ENCODE data around the gene CASZ1.

Gene CASZ1

DNA sequence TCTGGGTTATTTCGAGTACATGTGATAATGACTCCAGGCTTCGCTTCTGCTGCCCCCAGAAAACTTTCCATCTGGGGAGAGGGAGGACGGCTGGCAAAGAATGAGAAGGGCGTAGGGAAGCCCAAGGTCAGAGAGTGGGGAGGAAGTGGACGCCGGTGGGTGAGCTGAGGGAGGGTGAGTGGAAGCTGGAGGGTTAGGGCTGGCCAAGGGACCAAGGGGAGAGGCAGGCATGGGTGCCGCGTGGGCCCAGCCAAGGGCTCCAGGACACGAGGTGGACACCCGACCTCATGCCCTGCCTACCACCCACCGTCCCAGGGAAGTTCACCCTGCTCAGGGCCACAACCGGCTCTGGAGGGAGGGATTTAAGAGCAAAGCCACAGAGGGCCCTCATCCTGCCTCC is 75.8 kb downstream of the CASZ1 start:
- no peaks in the 10 kb centered on the region for H3K9me3 ChIP-seq (ENCODE audit: insufficient read depth, low read length)
- no peaks in the 10 kb centered on the region for H3K36me3 ChIP-seq (ENCODE audit: low read length)
- no peaks in the 10 kb centered on the region for H3K9me2 ChIP-seq (replicated peaks; ENCODE audit: insufficient read depth, low read length)
- H3K4me2 ChIP-seq (ENCODE audit: low read depth, low read length, poor library complexity, severe bottlenecking) = no peak overlapping the region
- H4K20me1 ChIP-seq (ENCODE audit: low read depth, low read length) = no peaks in the 10 kb centered on the region
- no peaks in the 10 kb centered on the region for H3K27me3 ChIP-seq (ENCODE audit: low read length)
- H3K9ac ChIP-seq (ENCODE audit: low read length) = no peak overlapping the region
- TF ChIP-seq, protein P1, sequence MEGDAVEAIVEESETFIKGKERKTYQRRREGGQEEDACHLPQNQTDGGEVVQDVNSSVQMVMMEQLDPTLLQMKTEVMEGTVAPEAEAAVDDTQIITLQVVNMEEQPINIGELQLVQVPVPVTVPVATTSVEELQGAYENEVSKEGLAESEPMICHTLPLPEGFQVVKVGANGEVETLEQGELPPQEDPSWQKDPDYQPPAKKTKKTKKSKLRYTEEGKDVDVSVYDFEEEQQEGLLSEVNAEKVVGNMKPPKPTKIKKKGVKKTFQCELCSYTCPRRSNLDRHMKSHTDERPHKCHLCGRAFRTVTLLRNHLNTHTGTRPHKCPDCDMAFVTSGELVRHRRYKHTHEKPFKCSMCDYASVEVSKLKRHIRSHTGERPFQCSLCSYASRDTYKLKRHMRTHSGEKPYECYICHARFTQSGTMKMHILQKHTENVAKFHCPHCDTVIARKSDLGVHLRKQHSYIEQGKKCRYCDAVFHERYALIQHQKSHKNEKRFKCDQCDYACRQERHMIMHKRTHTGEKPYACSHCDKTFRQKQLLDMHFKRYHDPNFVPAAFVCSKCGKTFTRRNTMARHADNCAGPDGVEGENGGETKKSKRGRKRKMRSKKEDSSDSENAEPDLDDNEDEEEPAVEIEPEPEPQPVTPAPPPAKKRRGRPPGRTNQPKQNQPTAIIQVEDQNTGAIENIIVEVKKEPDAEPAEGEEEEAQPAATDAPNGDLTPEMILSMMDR (IDR thresholded peaks at IDR 0.05; ENCODE audit: insufficient read depth, low read length, poor library complexity, severe bottlenecking) = no peak
- no peak for TF ChIP-seq EZH2phosphoT487 (conservative IDR thresholded peaks at IDR 0.05; ENCODE audit: low read length)
- H3K4me3 ChIP-seq (ENCODE audit: insufficient read depth, low read length, poor library complexity, severe bottlenecking) = no peak overlapping the region
- H3F3A ChIP-seq (ENCODE audit: insufficient read depth) = no peaks in the 10 kb centered on the region
- no peak overlapping the region for H2AFZ ChIP-seq (ENCODE audit: low read depth, low read length, severe bottlenecking)
- no peak overlapping the region for H3K27ac ChIP-seq (ENCODE audit: low read depth, low read length)
- no peaks in the 10 kb centered on the region for H3K79me2 ChIP-seq (ENCODE audit: insufficient read depth, low read length)

DNA sequence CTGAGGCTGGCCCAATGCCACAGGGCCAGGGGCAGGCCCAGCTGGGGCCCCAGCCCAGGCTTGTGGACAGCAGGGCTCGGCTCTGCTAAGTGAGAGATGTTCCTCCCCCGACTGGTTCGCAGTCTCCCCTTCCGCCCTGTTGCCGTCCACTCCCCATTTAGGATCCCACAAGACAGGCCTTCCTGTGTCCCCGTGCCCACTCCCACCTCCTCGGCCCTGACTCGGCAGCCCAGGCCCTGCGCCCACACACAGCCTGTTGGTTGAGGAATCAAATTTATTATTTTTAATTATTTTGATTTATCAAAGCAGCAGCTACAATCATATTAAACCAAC is 78.4 kb downstream of the CASZ1 start:
- no peak overlapping the region for H3K9ac ChIP-seq (ENCODE audit: low read length)
- no peak overlapping the region for H2AFZ ChIP-seq (ENCODE audit: low read depth, low read length, severe bottlenecking)
- no peaks in the 10 kb centered on the region for H4K20me1 ChIP-seq (ENCODE audit: low read depth, low read length)
- TF ChIP-seq EZH2phosphoT487 (conservative IDR thresholded peaks at IDR 0.05; ENCODE audit: low read length) = no peak
- TF ChIP-seq, protein P1 (IDR thresholded peaks at IDR 0.05; ENCODE audit: insufficient read depth, low read length, poor library complexity, severe bottlenecking) = no peak
- H3K9me3 ChIP-seq (ENCODE audit: insufficient read depth, low read length) = no peaks in the 10 kb centered on the region
- no peaks in the 10 kb centered on the region for H3F3A ChIP-seq (ENCODE audit: insufficient read depth)
- H3K4me2 ChIP-seq (ENCODE audit: low read depth, low read length, poor library complexity, severe bottlenecking) = no peak overlapping the region
- H3K79me2 ChIP-seq (ENCODE audit: insufficient read depth, low read length) = no peaks in the 10 kb centered on the region
- no peak overlapping the region for H3K4me3 ChIP-seq (ENCODE audit: insufficient read depth, low read length, poor library complexity, severe bottlenecking)
- no peaks in the 10 kb centered on the region for H3K27me3 ChIP-seq (ENCODE audit: low read length)
- H3K36me3 ChIP-seq (ENCODE audit: low read length) = no peaks in the 10 kb centered on the region
- no peaks in the 10 kb centered on the region for H3K9me2 ChIP-seq (replicated peaks; ENCODE audit: insufficient read depth, low read length)
- no peak overlapping the region for H3K27ac ChIP-seq (ENCODE audit: low read depth, low read length)

- Histone ChIP-seq H3K9ac (ENCODE audit: low read length) (no peak overlapping the region), H4K20me1 (ENCODE audit: low read depth, low read length) (no peaks in the 10 kb centered on the region), H3F3A (ENCODE audit: insufficient read depth) (no peaks in the 10 kb centered on the region), H3K9me2 (replicated peaks; ENCODE audit: insufficient read depth, low read length) (no peaks in the 10 kb centered on the region), H3K27me3 (ENCODE audit: low read length) (no peaks in the 10 kb centered on the region), H3K36me3 (ENCODE audit: low read length) (no peaks in the 10 kb centered on the region), H3K9me3 (ENCODE audit: insufficient read depth, low read length) (no peaks in the 10 kb centered on the region), H3K4me2 (ENCODE audit: low read depth, low read length, poor library complexity, severe bottlenecking) (no peak overlapping the region), H2AFZ (ENCODE audit: low read depth, low read length, severe bottlenecking) (no peak overlapping the region), H3K27ac (ENCODE audit: low read depth, low read length) (no peak overlapping the region), H3K79me2 (ENCODE audit: insufficient read depth, low read length) (no peaks in the 10 kb centered on the region), H3K4me3 (ENCODE audit: insufficient read depth, low read length, poor library complexity, severe bottlenecking) (no peak overlapping the region)
- TF ChIP-seq EZH2phosphoT487 (conservative IDR thresholded peaks at IDR 0.05; ENCODE audit: low read length) = no peak
- TF ChIP-seq, protein P1 (IDR thresholded peaks at IDR 0.05; ENCODE audit: insufficient read depth, low read length, poor library complexity, severe bottlenecking) = no peak
These were observed 79.0 kb downstream of the CASZ1 start for GRCh38 chr1:10717296-10718082.
